Stomach (tissue), 9 donors: ENCODE data around the gene GNPTAB. TPM values are rescaled to one million over a fixed set of nuclear protein-coding genes. Genes with fewer than 3 reads are reported as not detected.

ENCODE experiments used
- DNase-seq, 2 donors: peaks; one replicate each; pipeline versions ENCODE4 v3.0.0 to v3.0.0-alpha.2; 2013 to 2019
- H3K27ac ChIP-seq, 5 donors: fragments of 200-600 bp in 4 of 5; sonication (generic) in 4 of 5; one replicate each; pipeline ENCODE4 v1.5.1; 2013 to 2019; ENCODE audit warnings: mild to moderate bottlenecking in 1 of 5, moderate library complexity in 1 of 5
- H3K27me3 ChIP-seq, 3 donors: fragments of 200-600 bp; sonication (generic); one replicate each; pipeline ENCODE4 v1.5.1; 2017 to 2019; ENCODE audit warnings: mixed run types in 1 of 3
- H3K36me3 ChIP-seq, 4 donors: fragments of 200-600 bp; sonication (generic); 1 replicate in 3 of 4; 2 replicates in 1 of 4; pipeline ENCODE4 v1.5.1; 2016 to 2019
- H3K4me1 ChIP-seq, 4 donors: fragments of 200-600 bp; sonication (generic); one replicate each; pipeline ENCODE4 v1.5.1; 2016 to 2019
- H3K4me3 ChIP-seq, 4 donors: fragments of 200-600 bp; sonication (generic) in 3 of 4; one replicate each; pipeline ENCODE4 v1.5.1; 2016 to 2019; ENCODE audit warnings: mild to moderate bottlenecking in 1 of 4
- H3K9me3 ChIP-seq, 4 donors: fragments of 200-600 bp; sonication (generic); one replicate each; pipeline ENCODE4 v1.5.1; 2016 to 2019
- EP300 ChIP-seq: sonication (generic); formaldehyde crosslinking; IDR thresholded peaks from one replicate; pipeline ENCODE4 v1.6.1; 2017; ENCODE audit warnings: antibody characterized with exemption
- POLR2A ChIP-seq, 4 donors: fragments of 450-650 bp; IDR thresholded peaks; one replicate each; pipeline ENCODE4 v1.6.1; 2016; ENCODE audit warnings: antibody characterized with exemption in 4 of 4, control low read depth in 2 of 4, mild to moderate bottlenecking in 1 of 4, moderate library complexity in 1 of 4
- POLR2AphosphoS5 ChIP-seq, 3 donors: sonication (generic); formaldehyde crosslinking; IDR thresholded peaks; one replicate each; pipeline ENCODE4 v1.6.1; 2016; ENCODE audit warnings: antibody characterized with exemption in 3 of 3
- WGBS, 5 donors: extraction: QIAGEN DNeasy Blood & Tissue Kit in 3 of 5; methylation state at CpG; one replicate each; pipeline versions ENCODE4 v1.1.5 to v1.1.7; 2013 to 2018; 5-methylcytosine and 5-hydroxymethylcytosine counted together
- intact Hi-C: fragments of 100-400 bp; cut with DNase I; formaldehyde crosslinking; loops from one replicate; pipeline ENCODE4 v1.15.1; 2023; ENCODE audit warnings: low total_unique reads
- polyA plus RNA-seq, 3 donors: library from polyadenylated mRNA; stranded (reverse); fragments of 200-250 nt; gene quantifications; one replicate each; pipeline ENCODE4 v1.2.3, GENCODE V29; 2013
- total RNA-seq, 5 donors: library from RNA; depleted of rRNA; stranded (reverse); fragments of >200 nt; gene quantifications; one replicate each; pipeline versions ENCODE4 v1.1.0 to v1.2.3, GENCODE V29; 2014 to 2016
- TF ChIP-seq, protein P1 (sequence below), 7 experiments: fragments of 450-650 bp in 4 of 7; fragments of 200-600 bp in 3 of 7; sonication (generic) in 3 of 7; IDR thresholded peaks; one replicate each; pipeline ENCODE4 v1.5.1; 2016 to 2019; ENCODE audit warnings: antibody characterized with exemption in 7 of 7, control low read depth in 2 of 7, mild to moderate bottlenecking in 1 of 7
- donor health status: healthy with polysubstance abuse.
- donor health status: Bipolar disorder and iron deficiency.
- donor health status: healthy.

The GNPTAB gene
- total and polyA plus RNA-seq, 8 donors, result 8.9 to 63.2 (median 16.9) TPM

GRCh38 chr12:101780599-101780998 is 50.2 kb downstream of the GNPTAB start:
- Histone ChIP-seq H3K36me3 (peaks cover 0 to 49% (median 46%) of the 10 kb centered on the region in 4 donors), H3K9me3 (no peaks in the 10 kb centered on the region), H3K27me3 (no peaks in the 10 kb centered on the region), H3K27ac (no peak overlapping the region), H3K4me3 (no peak overlapping the region), H3K4me1 (peaks cover 0 to 35% (median 0%) of the 10 kb centered on the region in 4 donors)
- TF ChIP-seq, protein P1, sequence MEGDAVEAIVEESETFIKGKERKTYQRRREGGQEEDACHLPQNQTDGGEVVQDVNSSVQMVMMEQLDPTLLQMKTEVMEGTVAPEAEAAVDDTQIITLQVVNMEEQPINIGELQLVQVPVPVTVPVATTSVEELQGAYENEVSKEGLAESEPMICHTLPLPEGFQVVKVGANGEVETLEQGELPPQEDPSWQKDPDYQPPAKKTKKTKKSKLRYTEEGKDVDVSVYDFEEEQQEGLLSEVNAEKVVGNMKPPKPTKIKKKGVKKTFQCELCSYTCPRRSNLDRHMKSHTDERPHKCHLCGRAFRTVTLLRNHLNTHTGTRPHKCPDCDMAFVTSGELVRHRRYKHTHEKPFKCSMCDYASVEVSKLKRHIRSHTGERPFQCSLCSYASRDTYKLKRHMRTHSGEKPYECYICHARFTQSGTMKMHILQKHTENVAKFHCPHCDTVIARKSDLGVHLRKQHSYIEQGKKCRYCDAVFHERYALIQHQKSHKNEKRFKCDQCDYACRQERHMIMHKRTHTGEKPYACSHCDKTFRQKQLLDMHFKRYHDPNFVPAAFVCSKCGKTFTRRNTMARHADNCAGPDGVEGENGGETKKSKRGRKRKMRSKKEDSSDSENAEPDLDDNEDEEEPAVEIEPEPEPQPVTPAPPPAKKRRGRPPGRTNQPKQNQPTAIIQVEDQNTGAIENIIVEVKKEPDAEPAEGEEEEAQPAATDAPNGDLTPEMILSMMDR (IDR thresholded peaks at IDR 0.05), result no peak
- no peak for TF ChIP-seq EP300
- no peak for TF ChIP-seq POLR2A (IDR thresholded peaks at IDR 0.05)
- no peak for TF ChIP-seq POLR2AphosphoS5 (IDR thresholded peaks at IDR 0.05)
- 69 to 86% (median 84%) methylated on average over 2 of the region's 2 CpGs for WGBS, 5 donors
- DNase-seq, result no peak
- intact Hi-C loops, result no loop called here

DNA sequence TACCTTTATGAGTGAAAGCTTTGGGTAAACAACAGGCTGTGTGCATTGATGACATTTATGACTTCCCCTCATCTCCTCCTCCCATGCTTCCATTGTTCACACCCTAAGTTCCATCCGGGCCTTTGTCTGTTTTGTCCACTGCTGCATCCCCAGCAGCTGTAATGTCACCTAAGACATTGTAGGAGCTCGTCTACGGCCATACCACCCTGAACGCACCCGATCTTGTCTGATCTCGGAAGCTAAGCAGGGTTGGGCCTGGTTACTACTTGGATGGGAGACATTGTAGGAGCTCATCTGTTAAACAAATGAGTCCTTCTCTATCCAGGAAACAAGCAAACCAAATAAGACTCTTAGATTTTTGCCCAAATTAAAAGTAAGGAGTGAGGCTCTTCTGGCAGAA is 51.1 kb downstream of the GNPTAB start:
- H3K4me3 ChIP-seq, result no peak overlapping the region
- no peaks in the 10 kb centered on the region for H3K27me3 ChIP-seq
- peaks cover 0 to 42% (median 40%) of the 10 kb centered on the region in 4 donors for H3K36me3 ChIP-seq
- DNase-seq, result no peak
- no peaks in the 10 kb centered on the region for H3K9me3 ChIP-seq
- TF ChIP-seq, protein P1 (IDR thresholded peaks at IDR 0.05), result no peak
- no peak for TF ChIP-seq POLR2AphosphoS5 (IDR thresholded peaks at IDR 0.05)
- intact Hi-C loops, result no loop called here
- H3K27ac ChIP-seq, result no peak overlapping the region
- H3K4me1 ChIP-seq, result peaks cover 0 to 35% (median 0%) of the 10 kb centered on the region in 4 donors
- 82 to 94% (median 90%) methylated on average over 6 of the region's 6 CpGs for WGBS, 5 donors

DNA sequence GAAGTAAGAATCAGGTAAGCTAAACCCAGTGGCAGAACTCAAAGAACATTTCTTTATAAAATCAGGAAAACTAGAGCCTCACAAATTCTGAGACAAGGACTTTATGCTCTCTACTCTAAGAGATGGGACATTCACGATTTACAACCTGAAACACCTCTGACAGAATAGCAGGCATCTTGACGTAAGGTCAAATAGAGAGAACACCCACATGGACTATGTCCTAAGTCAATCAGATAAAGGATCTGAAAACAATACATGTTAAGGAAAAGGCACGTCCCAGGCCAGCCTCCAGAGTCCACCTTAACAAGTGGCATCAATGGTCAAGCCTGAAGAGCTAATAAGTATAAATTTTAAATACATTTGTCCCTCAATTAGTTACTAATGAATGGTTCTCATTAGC is 51.6 kb downstream of the GNPTAB start:
- Histone ChIP-seq H3K27ac (no peak overlapping the region), H3K4me1 (peaks cover 0 to 35% (median 0%) of the 10 kb centered on the region in 4 donors), H3K27me3 (no peaks in the 10 kb centered on the region), H3K36me3 (peaks cover 0 to 37% (median 36%) of the 10 kb centered on the region in 4 donors), H3K9me3 (no peaks in the 10 kb centered on the region), H3K4me3 (no peak overlapping the region)
- 56 to 68% (median 60%) methylated on average over 3 of the region's 3 CpGs for WGBS, 5 donors
- DNase-seq, result no peak
- intact Hi-C loops, result no loop called here
- TF ChIP-seq POLR2A (IDR thresholded peaks at IDR 0.05) (no peak), POLR2AphosphoS5 (IDR thresholded peaks at IDR 0.05) (no peak), EP300 (no peak)
- TF ChIP-seq, protein P1 (IDR thresholded peaks at IDR 0.05), result no peak

DNA sequence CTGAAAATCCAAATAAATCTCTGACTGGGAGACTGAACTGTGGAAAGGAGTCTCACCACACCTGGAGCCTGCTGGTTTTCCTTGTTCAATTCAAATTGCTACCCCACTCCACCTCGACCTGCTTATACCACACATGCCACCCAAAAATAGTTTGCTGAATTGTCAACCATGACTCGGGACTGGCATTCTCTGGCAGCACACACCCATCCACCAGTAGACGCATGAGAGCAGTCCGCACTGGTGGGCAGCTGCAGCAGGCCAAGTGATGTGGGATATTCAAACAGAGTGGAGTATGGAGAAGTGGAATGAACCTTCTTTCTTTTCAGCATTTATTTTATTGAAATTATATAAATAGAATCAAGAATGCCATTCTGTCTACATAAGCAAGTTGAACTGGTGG is 52.8 kb downstream of the GNPTAB start:
- H3K36me3 ChIP-seq, result peaks cover 0 to 34% (median 30%) of the 10 kb centered on the region in 4 donors
- WGBS, 5 donors, result 57 to 77% (median 72%) methylated on average over 4 of the region's 4 CpGs
- peak overlapping the region in 1 of 5 donors; percentile 43 for H3K27ac ChIP-seq
- TF ChIP-seq EP300 (no peak), POLR2A (IDR thresholded peaks at IDR 0.05) (no peak)
- H3K4me1 ChIP-seq, result peaks cover 0 to 36% (median 0%) of the 10 kb centered on the region in 4 donors
- no peak for DNase-seq
- intact Hi-C loops, result no loop called here
- no peaks in the 10 kb centered on the region for H3K27me3 ChIP-seq
- H3K9me3 ChIP-seq, result no peaks in the 10 kb centered on the region
- H3K4me3 ChIP-seq, result no peak overlapping the region

- intact Hi-C loops, result no loop called here
These were observed 53.3 kb downstream of the GNPTAB start for GRCh38 chr12:101777485-101777884.

More at GRCh38 chr12:101777485-101777884, 53.3 kb downstream of the GNPTAB start:
- Histone ChIP-seq H3K27me3 (no peaks in the 10 kb centered on the region), H3K9me3 (no peaks in the 10 kb centered on the region), H3K4me1 (peaks cover 0 to 40% (median 1%) of the 10 kb centered on the region in 4 donors), H3K36me3 (peaks cover 0 to 34% (median 30%) of the 10 kb centered on the region in 4 donors), H3K27ac (peak overlapping the region in 3 of 5 donors; percentile 17 to 43 (median 19)), H3K4me3 (no peak overlapping the region)
- TF ChIP-seq POLR2A (IDR thresholded peaks at IDR 0.05) (no peak), POLR2AphosphoS5 (IDR thresholded peaks at IDR 0.05) (no peak), EP300 (no peak)
- TF ChIP-seq, protein P1 (IDR thresholded peaks at IDR 0.05), result no peak
- 43 to 57% (median 49%) methylated on average over 3 of the region's 3 CpGs for WGBS, 5 donors
- DNase-seq, result no peak
